ENCODE results near the gene CFD.

CFD gene

DNA sequence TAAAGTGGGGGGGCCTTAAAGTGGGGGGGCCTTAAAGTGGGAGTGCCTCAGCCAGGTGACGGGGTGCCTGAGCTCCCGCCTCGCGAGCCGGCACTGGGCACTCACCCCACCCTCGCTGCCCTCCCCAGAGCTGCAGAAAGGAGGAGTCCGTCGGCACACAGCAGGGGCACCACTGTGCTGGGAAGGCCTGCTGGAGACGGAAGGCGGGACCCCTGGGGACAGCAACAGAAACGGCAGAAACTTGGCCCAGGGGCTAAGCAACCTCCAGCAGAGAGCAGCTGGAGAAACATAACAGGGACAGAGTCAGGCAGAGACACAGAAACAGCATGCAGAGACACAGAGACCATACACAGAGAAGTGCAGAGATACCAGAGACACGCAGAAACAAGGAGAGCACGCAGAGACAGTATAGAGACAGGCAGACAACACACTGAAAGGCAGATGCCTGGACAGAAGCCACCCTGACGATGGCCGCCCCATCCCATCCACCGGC lies 7.9 kb downstream of the CFD start:
- Histone ChIP-seq H3K27ac (no peak overlapping the region), H3K4me1 (no peaks in the 10 kb centered on the region)
- TF ChIP-seq, protein P1, sequence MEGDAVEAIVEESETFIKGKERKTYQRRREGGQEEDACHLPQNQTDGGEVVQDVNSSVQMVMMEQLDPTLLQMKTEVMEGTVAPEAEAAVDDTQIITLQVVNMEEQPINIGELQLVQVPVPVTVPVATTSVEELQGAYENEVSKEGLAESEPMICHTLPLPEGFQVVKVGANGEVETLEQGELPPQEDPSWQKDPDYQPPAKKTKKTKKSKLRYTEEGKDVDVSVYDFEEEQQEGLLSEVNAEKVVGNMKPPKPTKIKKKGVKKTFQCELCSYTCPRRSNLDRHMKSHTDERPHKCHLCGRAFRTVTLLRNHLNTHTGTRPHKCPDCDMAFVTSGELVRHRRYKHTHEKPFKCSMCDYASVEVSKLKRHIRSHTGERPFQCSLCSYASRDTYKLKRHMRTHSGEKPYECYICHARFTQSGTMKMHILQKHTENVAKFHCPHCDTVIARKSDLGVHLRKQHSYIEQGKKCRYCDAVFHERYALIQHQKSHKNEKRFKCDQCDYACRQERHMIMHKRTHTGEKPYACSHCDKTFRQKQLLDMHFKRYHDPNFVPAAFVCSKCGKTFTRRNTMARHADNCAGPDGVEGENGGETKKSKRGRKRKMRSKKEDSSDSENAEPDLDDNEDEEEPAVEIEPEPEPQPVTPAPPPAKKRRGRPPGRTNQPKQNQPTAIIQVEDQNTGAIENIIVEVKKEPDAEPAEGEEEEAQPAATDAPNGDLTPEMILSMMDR (IDR thresholded peaks at IDR 0.05) = no peak

DNA sequence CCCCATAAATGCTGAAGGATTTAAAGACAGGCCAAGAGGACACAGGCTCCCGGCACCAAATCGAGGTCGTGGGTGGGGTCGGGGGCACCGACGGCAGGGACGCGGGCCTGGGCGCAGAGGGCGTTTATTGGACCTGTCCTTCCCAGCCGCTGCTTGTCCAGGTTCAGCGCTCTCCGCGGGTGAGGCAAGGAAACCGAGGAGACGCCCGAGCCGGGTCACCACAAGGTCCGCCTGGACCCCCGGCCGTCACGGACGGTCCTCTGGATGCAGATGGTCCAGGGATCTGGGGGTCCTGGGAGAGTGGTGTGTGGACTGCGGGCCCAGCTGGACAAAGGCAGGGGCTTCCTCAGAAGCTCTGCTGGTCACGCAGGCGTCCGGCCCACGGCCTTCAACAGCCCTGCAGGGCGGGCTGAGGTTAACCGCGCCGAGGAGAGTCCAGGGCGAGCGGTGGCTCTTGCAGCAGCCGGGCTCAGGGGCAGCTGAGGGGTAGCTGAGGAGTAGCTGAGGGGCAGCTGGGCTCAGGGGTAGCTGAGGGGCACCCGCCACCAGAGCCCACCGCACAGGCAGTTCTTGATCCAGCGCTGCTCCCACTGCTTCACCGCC lies 8.5 kb downstream of the CFD start:
- Histone ChIP-seq H3K9me3 (ENCODE audit: control insufficient read depth, low read length) (no peaks in the 10 kb centered on the region), H2AFZ (no peak overlapping the region), H3K36me3 (ENCODE audit: control insufficient read depth, insufficient read depth, low read length) (no peaks in the 10 kb centered on the region), H3K4me3 (ENCODE audit: low read depth, low read length) (no peak overlapping the region), H3K27ac (no peak overlapping the region), H3K4me1 (no peaks in the 10 kb centered on the region), H3K4me2 (ENCODE audit: low read length) (no peak overlapping the region), H3K79me2 (no peaks in the 10 kb centered on the region), H3K9ac (no peak overlapping the region), H3K27me3 (ENCODE audit: control insufficient read depth, insufficient read depth, low read length) (no peaks in the 10 kb centered on the region)
- TF ChIP-seq, protein P1 (IDR thresholded peaks at IDR 0.05) = no peak

More for the DNA sequence above, 7.9 kb downstream of the CFD start:
- H3K27me3 ChIP-seq (ENCODE audit: control insufficient read depth, insufficient read depth, low read length) = no peaks in the 10 kb centered on the region
- no peaks in the 10 kb centered on the region for H3K36me3 ChIP-seq (ENCODE audit: control insufficient read depth, insufficient read depth, low read length)
- H3K4me2 ChIP-seq (ENCODE audit: low read length) = no peak overlapping the region
- H3K79me2 ChIP-seq = no peaks in the 10 kb centered on the region
- H3K4me3 ChIP-seq (ENCODE audit: low read depth, low read length) = no peak overlapping the region
- no peaks in the 10 kb centered on the region for H3K9me3 ChIP-seq (ENCODE audit: control insufficient read depth, low read length)
- no peak overlapping the region for H3K9ac ChIP-seq
- H2AFZ ChIP-seq = no peak overlapping the region

DNA sequence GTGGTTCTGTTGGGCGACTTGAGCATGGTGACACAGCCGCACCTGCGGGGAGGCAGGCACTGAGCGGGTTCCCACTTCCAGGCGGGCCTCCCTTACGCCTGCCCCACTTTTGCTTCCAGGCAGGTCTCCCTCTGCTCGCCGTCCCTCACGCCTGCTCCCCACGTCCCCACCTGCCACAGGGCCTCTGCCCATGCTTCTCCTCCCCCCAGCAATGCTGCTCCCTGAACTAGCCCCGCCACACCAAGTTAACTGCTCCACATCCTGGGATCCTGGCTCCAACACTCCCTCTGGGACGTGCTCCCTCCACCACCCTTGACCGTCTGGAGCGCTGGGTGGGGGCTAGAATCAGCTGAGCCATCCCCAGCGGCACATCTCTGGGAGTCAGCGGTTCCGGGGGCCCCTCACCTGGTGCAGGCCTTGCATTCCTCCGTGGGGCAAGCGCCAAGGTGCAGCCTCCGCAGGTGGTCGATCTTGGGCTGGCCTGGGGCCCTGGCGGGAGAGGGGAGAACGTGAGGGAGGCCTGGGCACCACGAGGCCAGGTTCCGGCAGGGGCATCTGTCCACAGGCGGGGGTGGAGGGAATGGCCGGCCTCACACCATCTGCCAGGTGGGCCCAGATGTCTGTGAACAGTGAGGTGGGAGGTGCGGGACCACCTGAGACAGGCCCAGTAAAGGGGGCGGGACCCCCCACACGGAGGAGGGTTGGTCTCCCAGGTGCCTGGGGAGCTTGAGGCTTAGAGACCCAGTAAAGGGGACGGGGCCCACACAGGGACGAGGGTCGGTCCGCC lies 9.2 kb downstream of the CFD start:
- no peak overlapping the region for H2AFZ ChIP-seq
- no peak overlapping the region for H3K4me3 ChIP-seq (ENCODE audit: low read depth, low read length)
- H3K4me1 ChIP-seq = no peaks in the 10 kb centered on the region
- TF ChIP-seq, protein P1 (IDR thresholded peaks at IDR 0.05) = no peak
- no peak overlapping the region for H3K27ac ChIP-seq
- no peaks in the 10 kb centered on the region for H3K36me3 ChIP-seq (ENCODE audit: control insufficient read depth, insufficient read depth, low read length)
- H3K4me2 ChIP-seq (ENCODE audit: low read length) = no peak overlapping the region
- H3K9me3 ChIP-seq (ENCODE audit: control insufficient read depth, low read length) = no peaks in the 10 kb centered on the region
- no peaks in the 10 kb centered on the region for H3K79me2 ChIP-seq
- H3K27me3 ChIP-seq (ENCODE audit: control insufficient read depth, insufficient read depth, low read length) = no peaks in the 10 kb centered on the region
- H3K9ac ChIP-seq = no peak overlapping the region

DNA sequence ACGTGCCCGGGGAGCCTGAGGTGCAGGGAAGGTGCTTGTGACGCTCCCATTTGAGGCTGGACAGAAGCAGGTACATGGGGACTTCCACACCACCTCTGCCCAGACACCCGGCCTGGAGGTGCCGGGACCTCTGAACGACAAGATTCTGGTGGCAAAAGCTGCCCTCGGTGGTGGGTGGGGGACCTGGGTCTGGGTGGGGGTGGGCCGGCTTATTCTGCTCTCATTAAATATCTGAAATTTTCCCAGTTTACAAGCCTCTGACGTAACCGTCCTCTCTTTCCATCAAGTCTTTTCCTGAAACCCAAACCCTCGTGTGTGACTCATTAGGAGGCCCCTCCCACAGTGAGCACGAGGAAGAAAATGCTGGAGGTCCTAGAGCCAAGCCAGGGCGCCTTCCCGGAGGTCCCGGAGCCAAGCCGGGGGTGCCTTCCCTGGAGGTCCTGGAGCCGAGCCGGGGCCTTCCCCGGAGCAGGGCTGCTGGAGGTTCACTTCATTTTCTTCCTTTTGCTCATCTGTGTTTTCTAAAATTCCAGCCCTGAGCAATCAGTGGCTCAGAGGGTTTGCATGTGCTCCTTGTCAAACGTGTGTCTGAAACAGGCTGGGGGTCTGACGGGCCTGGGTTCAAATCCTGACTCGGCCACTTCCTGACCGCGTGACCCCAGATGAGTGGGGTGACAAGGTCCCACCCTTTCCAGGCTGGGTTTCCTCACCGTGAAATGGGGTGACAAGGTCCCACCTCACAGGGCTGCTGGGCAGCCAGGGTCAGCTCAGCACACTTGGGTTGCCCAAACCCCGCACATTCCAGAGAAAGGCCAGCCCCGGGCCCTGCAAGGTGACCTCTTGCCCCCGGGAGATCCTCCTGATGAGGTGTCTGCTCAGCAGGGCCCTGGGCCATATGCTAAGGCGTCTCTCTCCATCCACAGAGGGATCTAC lies 10.0 kb downstream of the CFD start:
- Histone ChIP-seq H3K27me3 (ENCODE audit: control insufficient read depth, insufficient read depth, low read length) (no peaks in the 10 kb centered on the region), H2AFZ (no peak overlapping the region), H3K36me3 (ENCODE audit: control insufficient read depth, insufficient read depth, low read length) (no peaks in the 10 kb centered on the region), H3K4me3 (ENCODE audit: low read depth, low read length) (no peak overlapping the region), H3K27ac (no peak overlapping the region), H3K9me3 (ENCODE audit: control insufficient read depth, low read length) (no peaks in the 10 kb centered on the region), H3K79me2 (no peaks in the 10 kb centered on the region), H3K4me2 (ENCODE audit: low read length) (no peak overlapping the region), H3K4me1 (no peaks in the 10 kb centered on the region), H3K9ac (no peak overlapping the region)
- TF ChIP-seq, protein P1 (IDR thresholded peaks at IDR 0.05) = no peak

Measured in parathyroid adenoma (tissue), 2 donors.